ENCODE results near the gene PNPO.
"Not testable (repeated sequence)": the region's sequence is repeated elsewhere in the genome, so short reads cannot be mapped to it uniquely, and the experiment has no call there.

- not testable (repeated sequence) for TF ChIP-seq POLR2A (IDR thresholded peaks at IDR 0.05; ENCODE audit: low read depth, low read length); CTCF (conservative IDR thresholded peaks at IDR 0.05; ENCODE audit: low read depth, low read length); CEBPB (IDR thresholded peaks at IDR 0.05; ENCODE audit: low read depth, low read length); USF2 (IDR thresholded peaks at IDR 0.05; ENCODE audit: low read depth, low read length); RCOR1 (IDR thresholded peaks at IDR 0.05; ENCODE audit: insufficient replicate concordance, low read length); FOS (IDR thresholded peaks at IDR 0.05; ENCODE audit: low read depth, low read length); BHLHE40 (IDR thresholded peaks at IDR 0.05; ENCODE audit: low read depth, low read length); RFX5 (IDR thresholded peaks at IDR 0.05; ENCODE audit: low read depth, low read length); RAD21 (IDR thresholded peaks at IDR 0.05; ENCODE audit: low read length); MAFK (IDR thresholded peaks at IDR 0.05; ENCODE audit: low read depth, low read length); CHD1 (IDR thresholded peaks at IDR 0.05; ENCODE audit: low read depth, low read length); SMC3 (IDR thresholded peaks at IDR 0.05; ENCODE audit: low read depth, low read length); MXI1 (IDR thresholded peaks at IDR 0.05; ENCODE audit: borderline replicate concordance, low read depth, low read length)
Observed at GRCh38 chr17:47935468-47935867, 5.9 kb upstream of the PNPO start.
